Activated CD8-positive, alpha-beta memory T cell treated with anti-CD3 and anti-CD28 coated beads for 48 hours (primary cell): ENCODE measurements around the gene PDCD6IP.
"Not testable (repeated sequence)": the region's sequence is repeated elsewhere in the genome, so short reads cannot be mapped to it uniquely, and the experiment has no call there.

Experiments used
- DNase-seq, 3 experiments: peaks; one replicate each; pipeline ENCODE4 v3.0.0-alpha.2; 2020; ENCODE audit warnings: low read depth in 2 of 3, low spot score in 2 of 3

Gene PDCD6IP

GRCh38 chr3:33850599-33850998, 52.2 kb downstream of the PDCD6IP start:
- not testable (repeated sequence) for DNase-seq

DNA sequence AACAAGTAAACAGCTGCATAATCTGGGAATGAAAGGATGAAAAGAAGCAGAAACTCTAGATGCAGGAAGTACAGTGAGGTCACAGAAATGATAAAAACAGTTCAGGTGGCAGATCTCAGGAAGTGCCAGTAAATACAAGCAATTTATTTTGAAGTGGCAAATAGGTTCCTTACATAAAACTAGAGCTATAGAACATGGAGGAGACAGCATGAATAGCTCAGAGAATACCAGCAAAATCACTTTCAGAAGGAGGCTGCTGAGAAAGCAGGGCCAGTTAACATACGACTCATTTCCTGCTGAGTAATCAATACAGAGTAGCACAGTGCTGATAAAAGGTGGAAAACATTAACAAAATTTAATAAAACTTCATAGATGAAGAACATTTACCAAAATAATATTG, 57.0 kb downstream of the PDCD6IP start:
- not testable (repeated sequence) for DNase-seq

- DNase-seq = no peak
These were observed 57.6 kb downstream of the PDCD6IP start for GRCh38 chr3:33855884-33856546.

DNA sequence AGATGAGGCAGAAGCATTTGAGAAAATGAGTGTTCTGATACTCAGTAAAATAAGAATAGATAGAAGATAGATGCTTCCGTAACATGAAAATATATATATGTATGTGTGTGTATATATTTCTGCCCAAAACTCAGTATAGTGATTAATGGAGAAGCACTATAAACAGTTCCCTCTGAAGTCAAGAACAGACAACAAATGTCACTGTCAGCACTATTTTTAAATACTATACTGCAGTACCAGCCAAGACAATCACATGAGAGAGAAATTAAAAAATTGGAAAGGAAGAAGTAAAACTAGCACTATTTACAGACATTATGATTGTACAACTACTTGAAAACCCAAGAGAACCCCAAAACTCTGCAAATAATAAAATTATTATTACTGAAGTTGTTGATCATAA, 59.3 kb downstream of the PDCD6IP start:
- not testable (repeated sequence) for DNase-seq

- no peak for DNase-seq
These were observed 59.7 kb downstream of the PDCD6IP start for GRCh38 chr3:33858131-33858530.

GRCh38 chr3:33860373-33861050, 62.1 kb downstream of the PDCD6IP start:
- no peak for DNase-seq

DNA sequence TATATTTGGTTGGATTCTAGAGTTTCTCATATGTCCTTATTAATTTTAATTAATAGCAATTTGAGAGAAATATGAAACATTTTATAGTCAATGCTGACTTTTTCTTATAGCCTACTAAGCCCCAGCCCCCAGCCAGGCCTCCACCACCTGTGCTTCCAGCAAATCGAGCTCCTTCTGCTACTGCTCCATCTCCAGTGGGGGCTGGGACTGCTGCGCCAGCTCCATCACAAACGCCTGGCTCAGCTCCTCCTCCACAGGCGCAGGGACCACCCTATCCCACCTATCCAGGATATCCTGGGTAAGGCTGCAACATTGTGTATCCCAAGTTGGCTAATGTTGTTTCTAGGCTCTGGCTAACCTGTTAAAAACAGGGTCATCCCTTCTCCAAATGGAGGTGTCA, 66.7 kb downstream of the PDCD6IP start:
- no peak for DNase-seq

DNA sequence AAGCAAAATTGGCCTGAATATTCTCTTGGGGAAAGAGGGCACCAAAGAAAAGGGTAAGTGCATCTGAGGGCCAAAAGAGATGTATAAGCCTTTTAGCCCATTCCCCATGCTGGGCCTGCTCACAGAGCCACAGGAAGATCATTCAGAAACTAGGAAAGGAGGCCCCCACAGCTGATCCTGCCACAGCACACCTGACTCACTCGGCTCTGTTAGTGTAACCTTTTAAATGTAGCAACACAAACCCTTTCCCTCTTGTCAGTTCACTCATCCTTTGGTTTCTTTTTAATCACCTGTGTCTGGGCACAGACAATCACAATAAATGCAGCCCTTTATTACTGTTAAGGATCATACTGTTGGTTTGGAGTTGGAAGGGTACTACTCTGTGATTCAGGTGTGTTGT, 69.9 kb downstream of the PDCD6IP start:
- DNase-seq = no peak

DNA sequence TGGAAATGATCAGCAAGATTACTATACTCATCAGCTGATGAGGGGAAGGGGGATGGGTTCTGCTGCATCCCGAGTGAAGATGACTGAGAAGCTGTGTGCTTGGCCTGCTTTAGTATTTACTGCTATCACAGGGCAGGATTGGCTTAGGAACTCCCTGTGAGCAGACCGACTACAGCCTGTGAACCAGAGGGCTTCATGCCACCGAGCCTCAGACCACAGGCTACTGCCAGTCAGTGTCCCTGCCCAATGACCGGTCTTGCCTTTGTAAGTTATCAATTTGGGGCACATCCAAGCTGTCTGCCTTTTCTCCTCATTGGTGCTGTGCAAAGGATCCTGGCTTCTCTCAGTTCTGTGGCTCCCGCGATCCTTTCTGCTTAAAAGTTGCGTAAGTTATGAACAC, 71.5 kb downstream of the PDCD6IP start:
- DNase-seq = no peak

GRCh38 chr3:33874815-33875214, 76.4 kb downstream of the PDCD6IP start:
- DNase-seq = no peak

DNA sequence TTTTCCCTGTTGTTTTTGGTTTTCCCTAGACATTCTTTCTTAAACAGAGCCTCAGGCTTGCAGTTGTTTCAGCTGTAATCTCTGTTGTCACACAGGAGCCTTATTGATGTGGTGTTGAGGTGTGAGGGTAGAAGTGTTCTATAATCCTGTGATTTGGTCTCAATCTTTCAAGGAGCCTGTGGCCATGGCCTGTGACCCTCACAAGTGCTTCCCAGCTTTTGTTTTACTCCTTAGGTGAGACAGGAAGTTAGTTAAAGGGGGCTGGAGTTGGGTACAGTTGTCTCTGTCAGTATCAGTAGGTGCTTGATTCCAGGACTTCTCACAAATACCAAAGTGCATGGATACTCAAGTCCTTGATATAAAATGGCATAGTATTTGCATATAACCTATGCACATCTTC, 77.2 kb downstream of the PDCD6IP start:
- DNase-seq = no peak

- no peak for DNase-seq
These were observed 78.8 kb downstream of the PDCD6IP start for GRCh38 chr3:33877187-33877586.

DNA sequence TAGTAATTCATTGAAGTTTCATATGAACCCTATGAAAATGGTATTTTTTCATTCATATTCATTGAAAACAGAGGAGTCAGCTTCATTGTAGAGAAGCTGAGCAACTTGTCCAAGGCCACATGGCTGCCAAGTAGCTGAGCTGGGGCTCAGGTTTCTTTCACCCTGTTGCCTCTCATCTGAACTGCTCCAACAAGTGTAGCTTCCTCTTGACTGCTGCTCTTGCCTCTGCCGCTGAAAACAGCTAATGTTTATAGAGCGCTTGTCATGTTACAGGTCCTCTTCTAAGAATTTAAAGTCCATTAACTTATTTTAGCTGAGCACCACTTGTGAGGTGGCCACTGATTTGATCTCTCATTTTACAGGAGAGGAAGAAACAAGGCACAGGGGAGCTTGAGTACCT, 81.1 kb downstream of the PDCD6IP start:
- no peak for DNase-seq

GRCh38 chr3:33881156-33882064, 83.0 kb downstream of the PDCD6IP start:
- no peak for DNase-seq

DNA sequence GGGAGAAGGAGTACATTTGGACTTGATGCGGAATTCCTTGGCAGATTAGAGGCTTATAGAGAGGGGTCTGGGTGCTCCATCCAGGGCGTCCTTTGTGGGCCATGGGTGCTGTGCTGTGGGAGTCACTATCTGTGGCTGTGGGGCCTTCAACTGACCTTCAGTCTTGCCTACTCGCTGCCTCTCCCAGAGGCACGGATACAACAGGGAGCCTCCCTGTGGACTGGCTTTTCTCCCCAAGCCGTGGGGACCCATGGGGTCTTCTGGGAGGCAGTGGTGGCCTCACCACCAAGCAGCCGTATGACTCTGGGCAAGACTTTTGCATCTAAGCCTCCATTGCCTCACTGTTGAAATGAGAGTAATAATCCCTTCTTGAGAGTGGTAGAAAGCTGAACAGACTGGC, 83.9 kb downstream of the PDCD6IP start:
- no peak for DNase-seq

DNA sequence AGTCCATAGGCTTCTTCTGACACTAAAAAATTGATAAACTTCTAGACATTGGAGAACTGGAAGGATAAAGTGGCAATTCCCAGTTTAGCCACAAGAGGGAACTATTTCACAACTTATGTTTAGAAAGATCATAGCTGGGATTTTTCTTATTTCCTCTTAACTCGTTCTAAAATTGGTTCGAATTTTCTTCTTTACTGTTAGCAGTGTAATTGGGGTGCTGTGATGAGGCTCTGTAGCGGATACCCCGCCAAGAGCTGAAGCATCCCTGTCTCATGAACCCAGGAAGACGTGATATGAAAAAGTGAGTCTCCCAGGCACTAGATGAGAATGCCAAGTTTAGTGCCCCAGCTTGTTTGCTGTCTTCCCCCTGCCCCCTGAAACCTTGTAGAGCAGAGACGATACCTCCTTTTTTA, 85.1 kb downstream of the PDCD6IP start:
- no peak for DNase-seq

- no peak for DNase-seq
These were observed 85.6 kb downstream of the PDCD6IP start for GRCh38 chr3:33883951-33884561.

GRCh38 chr3:33884701-33885100, 86.3 kb downstream of the PDCD6IP start:
- no peak for DNase-seq

- no peak for DNase-seq
These were observed 87.1 kb downstream of the PDCD6IP start for GRCh38 chr3:33885496-33885895.

DNA sequence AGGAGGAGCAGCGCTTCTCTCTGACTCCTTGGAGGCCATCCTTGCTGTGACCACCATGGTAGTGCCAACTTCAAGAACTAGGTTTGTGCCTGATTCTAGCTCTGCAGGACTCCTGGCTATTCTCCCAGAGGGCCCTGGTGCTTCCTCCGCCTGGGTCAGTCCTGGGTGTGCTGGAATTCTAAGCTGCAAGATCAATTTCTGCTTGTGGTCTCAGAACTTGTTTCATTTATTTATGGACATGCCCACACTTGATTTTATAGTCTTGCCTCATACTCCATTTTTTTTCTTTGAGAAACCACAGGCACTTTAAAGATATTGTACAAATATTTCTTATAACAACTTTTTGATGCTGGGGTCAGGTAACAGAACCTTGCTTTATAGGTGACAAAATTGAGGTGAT, 87.6 kb downstream of the PDCD6IP start:
- DNase-seq = no peak

DNA sequence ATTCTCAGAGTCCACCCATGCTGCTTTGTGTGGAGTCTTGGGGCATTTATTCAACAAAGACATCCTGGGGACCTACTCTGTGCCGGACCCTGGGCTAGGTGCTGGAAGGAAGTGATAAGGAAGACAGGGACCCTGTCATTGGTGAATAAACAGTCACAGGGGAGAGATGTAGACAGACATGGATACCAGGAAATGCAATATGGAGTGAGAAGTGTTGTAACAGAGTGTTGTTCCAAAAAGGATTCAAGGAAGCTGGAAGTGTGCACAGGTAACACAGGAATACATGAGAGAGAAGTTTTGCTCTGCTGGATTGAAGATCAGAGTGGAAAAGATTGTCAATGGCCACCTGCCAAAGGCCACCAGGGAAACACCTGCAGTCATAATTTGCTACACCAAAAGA, 89.0 kb downstream of the PDCD6IP start:
- DNase-seq = no peak
